Measurements from ENCODE around the gene SYTL1.

The SYTL1 gene

GRCh38 chr1:27341525-27342252, at the start of gene SYTL1:
TSS of gene SYTL1 (plus strand) at chr1:27342022. CDS start at chr1:27345335, 3,313 bp downstream.
- peak; percentile 78 for DNase-seq

- no peak for DNase-seq
Measured at GRCh38 chr1:27292106-27292505, 49.7 kb upstream of the SYTL1 start.

GRCh38 chr1:27293915-27294314, 47.9 kb upstream of the SYTL1 start:
- DNase-seq = no peak

GRCh38 chr1:27296773-27297291, 45.0 kb upstream of the SYTL1 start:
- DNase-seq = peak; percentile 82

- no peak for DNase-seq
Measured at GRCh38 chr1:27297903-27298302, 43.9 kb upstream of the SYTL1 start.

- no peak for DNase-seq
Measured at GRCh38 chr1:27298632-27299384, 43.0 kb upstream of the SYTL1 start.

- no peak for DNase-seq
Measured at GRCh38 chr1:27299385-27300271, 42.2 kb upstream of the SYTL1 start.

- peak; percentile 84 for DNase-seq
Measured at GRCh38 chr1:27300341-27301051, 41.3 kb upstream of the SYTL1 start.

GRCh38 chr1:27301052-27301422, 40.8 kb upstream of the SYTL1 start:
- no peak for DNase-seq

- DNase-seq = no peak
Measured at GRCh38 chr1:27301582-27302199, 40.1 kb upstream of the SYTL1 start.

- no peak for DNase-seq
Measured at GRCh38 chr1:27302612-27303011, 39.2 kb upstream of the SYTL1 start.

- DNase-seq = no peak
Measured at GRCh38 chr1:27303509-27303908, 38.3 kb upstream of the SYTL1 start.

- DNase-seq = no peak
Measured at GRCh38 chr1:27306071-27306470, 35.8 kb upstream of the SYTL1 start.

- no peak for DNase-seq
Measured at GRCh38 chr1:27306892-27307761, 34.7 kb upstream of the SYTL1 start.

GRCh38 chr1:27307874-27308598, 33.8 kb upstream of the SYTL1 start:
- no peak for DNase-seq

GRCh38 chr1:27314169-27314568, 27.7 kb upstream of the SYTL1 start:
- DNase-seq = no peak

- no peak for DNase-seq
Measured at GRCh38 chr1:27314737-27315136, 27.1 kb upstream of the SYTL1 start.

GRCh38 chr1:27316860-27317259, 25.0 kb upstream of the SYTL1 start:
- no peak for DNase-seq

- no peak for DNase-seq
Measured at GRCh38 chr1:27318136-27318535, 23.7 kb upstream of the SYTL1 start.

GRCh38 chr1:27318596-27318995, 23.2 kb upstream of the SYTL1 start:
- DNase-seq = no peak

Data from CD4-positive, alpha-beta T cell treated with Interleukin-17A for 4 hours (primary cell).